ENCODE data around the gene BLOC1S3. TPM values are rescaled to one million over a fixed set of nuclear protein-coding genes. Genes with fewer than 3 reads are reported as not detected.

Gene BLOC1S3
- total and polyA plus RNA-seq, 2 of the 13 experiments (the other 11 are each of a cell fraction or from before 2014, with no cell fraction given), result 4.3 to 4.8 TPM

DNA sequence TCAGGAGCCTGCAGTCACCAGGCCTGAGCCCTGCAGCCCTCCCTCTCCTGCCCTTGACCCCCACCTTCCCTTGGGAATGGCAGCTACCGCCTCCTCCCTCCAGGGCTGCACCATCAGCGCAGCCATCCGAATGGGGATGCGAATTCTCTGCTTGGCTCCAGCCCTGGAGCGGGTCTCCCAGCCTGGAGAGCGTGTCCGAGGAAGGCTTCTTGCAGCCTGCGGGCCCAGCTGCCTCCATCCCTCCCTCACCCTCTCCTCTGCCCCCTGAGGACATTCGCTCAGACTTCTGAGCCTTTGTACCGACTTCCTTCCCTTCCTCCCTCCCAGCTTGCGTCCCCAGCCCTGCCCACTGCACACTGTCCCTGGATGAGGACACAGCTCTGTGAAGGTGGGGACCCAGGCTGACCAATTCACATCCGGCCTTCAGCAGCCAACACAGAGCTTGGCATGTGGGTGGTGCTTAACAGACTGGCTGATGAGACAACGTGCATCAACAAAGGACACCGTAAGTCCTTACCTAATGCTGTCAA is 11.8 kb upstream of the BLOC1S3 start (continued):
- TF ChIP-seq, protein P1, sequence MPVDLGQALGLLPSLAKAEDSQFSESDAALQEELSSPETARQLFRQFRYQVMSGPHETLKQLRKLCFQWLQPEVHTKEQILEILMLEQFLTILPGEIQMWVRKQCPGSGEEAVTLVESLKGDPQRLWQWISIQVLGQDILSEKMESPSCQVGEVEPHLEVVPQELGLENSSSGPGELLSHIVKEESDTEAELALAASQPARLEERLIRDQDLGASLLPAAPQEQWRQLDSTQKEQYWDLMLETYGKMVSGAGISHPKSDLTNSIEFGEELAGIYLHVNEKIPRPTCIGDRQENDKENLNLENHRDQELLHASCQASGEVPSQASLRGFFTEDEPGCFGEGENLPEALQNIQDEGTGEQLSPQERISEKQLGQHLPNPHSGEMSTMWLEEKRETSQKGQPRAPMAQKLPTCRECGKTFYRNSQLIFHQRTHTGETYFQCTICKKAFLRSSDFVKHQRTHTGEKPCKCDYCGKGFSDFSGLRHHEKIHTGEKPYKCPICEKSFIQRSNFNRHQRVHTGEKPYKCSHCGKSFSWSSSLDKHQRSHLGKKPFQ (CRISPR knock-in tag; IDR thresholded peaks at IDR 0.05; ENCODE audit: insufficient replicate concordance), result no peak
- no peak for TF ChIP-seq SRSF9 (IDR thresholded peaks at IDR 0.05; ENCODE audit: borderline replicate concordance, insufficient read depth, low read depth, low read length, poor library complexity, severe bottlenecking)
- no peak for TF ChIP-seq ZNF292 (CRISPR knock-in tag; IDR thresholded peaks at IDR 0.05; ENCODE audit: borderline replicate concordance, low read depth)
- TF ChIP-seq ZNF121 (CRISPR knock-in tag; IDR thresholded peaks at IDR 0.05), result no peak
- no peak for TF ChIP-seq NRL (CRISPR knock-in tag; IDR thresholded peaks at IDR 0.05; ENCODE audit: borderline replicate concordance)
- no peak for TF ChIP-seq MXD3 (CRISPR knock-in tag; IDR thresholded peaks at IDR 0.05)
- no peak for TF ChIP-seq ZNF713 (CRISPR knock-in tag; IDR thresholded peaks at IDR 0.05)
- no peak for TF ChIP-seq ETV6 (CRISPR knock-in tag; conservative IDR thresholded peaks at IDR 0.05)
- TF ChIP-seq ZNF484 (CRISPR knock-in tag; IDR thresholded peaks at IDR 0.05; ENCODE audit: borderline replicate concordance, low read depth), result no peak
- TF ChIP-seq, protein P2, sequence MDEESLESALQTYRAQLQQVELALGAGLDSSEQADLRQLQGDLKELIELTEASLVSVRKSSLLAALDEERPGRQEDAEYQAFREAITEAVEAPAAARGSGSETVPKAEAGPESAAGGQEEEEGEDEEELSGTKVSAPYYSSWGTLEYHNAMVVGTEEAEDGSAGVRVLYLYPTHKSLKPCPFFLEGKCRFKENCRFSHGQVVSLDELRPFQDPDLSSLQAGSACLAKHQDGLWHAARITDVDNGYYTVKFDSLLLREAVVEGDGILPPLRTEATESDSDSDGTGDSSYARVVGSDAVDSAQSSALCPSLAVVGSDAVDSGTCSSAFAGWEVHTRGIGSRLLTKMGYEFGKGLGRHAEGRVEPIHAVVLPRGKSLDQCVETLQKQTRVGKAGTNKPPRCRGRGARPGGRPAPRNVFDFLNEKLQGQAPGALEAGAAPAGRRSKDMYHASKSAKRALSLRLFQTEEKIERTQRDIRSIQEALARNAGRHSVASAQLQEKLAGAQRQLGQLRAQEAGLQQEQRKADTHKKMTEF (CRISPR knock-in tag; IDR thresholded peaks at IDR 0.05), result no peak
- TF ChIP-seq PAX8 (CRISPR knock-in tag; IDR thresholded peaks at IDR 0.05; ENCODE audit: borderline replicate concordance), result no peak
- TF ChIP-seq CBX5 (CRISPR knock-in tag; IDR thresholded peaks at IDR 0.05; ENCODE audit: borderline replicate concordance), result 0 out of 2 replicates have a peak, but pooled peaks have one; percentile 24
- TF ChIP-seq, protein P3, sequence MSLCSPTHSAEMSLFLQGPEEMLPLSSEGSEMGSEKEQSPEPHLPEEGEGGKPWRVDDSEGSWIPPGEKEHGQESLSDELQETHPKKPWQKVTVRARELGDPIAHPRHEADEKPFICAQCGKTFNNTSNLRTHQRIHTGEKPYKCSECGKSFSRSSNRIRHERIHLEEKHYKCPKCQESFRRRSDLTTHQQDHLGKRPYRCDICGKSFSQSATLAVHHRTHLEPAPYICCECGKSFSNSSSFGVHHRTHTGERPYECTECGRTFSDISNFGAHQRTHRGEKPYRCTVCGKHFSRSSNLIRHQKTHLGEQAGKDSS (CRISPR knock-in tag; IDR thresholded peaks at IDR 0.05; ENCODE audit: borderline replicate concordance, low read depth), result peak; percentile 62; the same call in 1 of the 2 replicates
- TF ChIP-seq MIXL1 (CRISPR knock-in tag; IDR thresholded peaks at IDR 0.05), result no peak
- TF ChIP-seq POLR2G (IDR thresholded peaks at IDR 0.05; ENCODE audit: low read depth, low read length), result no peak
- no peak for TF ChIP-seq ZSCAN22 (CRISPR knock-in tag; IDR thresholded peaks at IDR 0.05)
- TF ChIP-seq, protein P4, sequence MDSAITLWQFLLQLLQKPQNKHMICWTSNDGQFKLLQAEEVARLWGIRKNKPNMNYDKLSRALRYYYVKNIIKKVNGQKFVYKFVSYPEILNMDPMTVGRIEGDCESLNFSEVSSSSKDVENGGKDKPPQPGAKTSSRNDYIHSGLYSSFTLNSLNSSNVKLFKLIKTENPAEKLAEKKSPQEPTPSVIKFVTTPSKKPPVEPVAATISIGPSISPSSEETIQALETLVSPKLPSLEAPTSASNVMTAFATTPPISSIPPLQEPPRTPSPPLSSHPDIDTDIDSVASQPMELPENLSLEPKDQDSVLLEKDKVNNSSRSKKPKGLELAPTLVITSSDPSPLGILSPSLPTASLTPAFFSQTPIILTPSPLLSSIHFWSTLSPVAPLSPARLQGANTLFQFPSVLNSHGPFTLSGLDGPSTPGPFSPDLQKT (CRISPR knock-in tag; IDR thresholded peaks at IDR 0.05; ENCODE audit: borderline replicate concordance), result no peak
- peak; percentile 47; the same call in 1 of the 2 replicates for TF ChIP-seq HDAC2 (CRISPR knock-in tag; IDR thresholded peaks at IDR 0.05)
- peak; percentile 16; the same call in 1 of the 2 replicates for TF ChIP-seq FOSL2 (CRISPR knock-in tag; IDR thresholded peaks at IDR 0.05)
- TF ChIP-seq ARID5B (CRISPR knock-in tag; IDR thresholded peaks at IDR 0.05), result peak; percentile 29; the same call in 1 of the 2 replicates

Measured in HepG2 (cell line).